HL-60 (cell line): ENCODE measurements around the gene FSD2.

Experiments
- DNase-seq, 2 experiments: peaks; one replicate each; pipeline ENCODE4 v3.0.0-alpha.2; 2010 to 2020; ENCODE audit warnings: low read depth in 1 of 2, low spot score in 1 of 2
- H3K27ac ChIP-seq: fragments of 250-450 bp; sonication (Bioruptor Pico); replicated peaks from 2 replicates; pipeline ENCODE4 v1.5.1; 2020; ENCODE audit warnings: mild to moderate bottlenecking, moderate library complexity
- H3K27me3 ChIP-seq: fragments of 250-450 bp; sonication (Bioruptor Pico); 2 replicates; pipeline ENCODE4 v1.5.1; 2021; ENCODE audit warnings: mild to moderate bottlenecking, moderate library complexity; ENCODE audit not compliant: insufficient read depth, poor library complexity, severe bottlenecking
- H3K4me3 ChIP-seq: replicated peaks from 2 replicates; pipeline ENCODE4 v1.5.1; 2011; ENCODE audit warnings: mild to moderate bottlenecking, control low read depth, low read length; ENCODE audit not compliant: insufficient read depth
- GABPA ChIP-seq: IDR thresholded peaks from 2 replicates; pipeline ENCODE4 v1.6.1; 2012; ENCODE audit warnings: low read depth
- POLR2AphosphoS5 ChIP-seq: IDR thresholded peaks from 2 replicates; pipeline ENCODE4 v1.6.1; 2012; ENCODE audit warnings: low read depth
- SPI1 ChIP-seq: IDR thresholded peaks from 2 replicates; pipeline ENCODE4 v1.6.1; 2012; ENCODE audit warnings: low read depth, mild to moderate bottlenecking, borderline replicate concordance
- TF ChIP-seq, protein P1 (sequence below): IDR thresholded peaks from 2 replicates; pipeline ENCODE4 v1.6.1; 2012; ENCODE audit warnings: low read depth; ENCODE audit not compliant: insufficient replicate concordance
- TF ChIP-seq, protein P2 (sequence below): IDR thresholded peaks from one replicate; pipeline ENCODE4 v1.5.1; 2011; ENCODE audit warnings: low read length, control low read depth, inconsistent platforms; ENCODE audit not compliant: insufficient read depth

The FSD2 gene

DNA sequence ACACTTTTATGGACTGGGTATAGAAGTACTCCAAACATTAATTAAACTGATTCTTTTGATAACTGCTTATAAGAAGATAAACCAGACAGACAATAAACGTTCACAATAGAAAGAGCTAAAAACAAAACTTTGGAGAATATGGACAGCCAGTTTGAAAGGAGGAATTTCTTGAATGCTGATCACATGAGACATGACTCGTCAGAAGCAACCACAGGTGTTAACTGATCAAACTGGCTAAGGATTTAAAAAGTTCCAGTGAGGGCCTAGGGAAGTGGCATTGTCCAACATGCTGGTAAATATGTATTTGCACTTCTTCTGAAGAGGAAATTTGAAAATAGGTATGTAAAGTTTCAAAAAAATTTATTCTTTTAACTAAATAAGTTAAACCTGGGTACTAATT is 66.8 kb downstream of the FSD2 start:
- no peak for DNase-seq
- TF ChIP-seq SPI1 (no peak), GABPA (no peak), POLR2AphosphoS5 (no peak)
- TF ChIP-seq, protein P1, sequence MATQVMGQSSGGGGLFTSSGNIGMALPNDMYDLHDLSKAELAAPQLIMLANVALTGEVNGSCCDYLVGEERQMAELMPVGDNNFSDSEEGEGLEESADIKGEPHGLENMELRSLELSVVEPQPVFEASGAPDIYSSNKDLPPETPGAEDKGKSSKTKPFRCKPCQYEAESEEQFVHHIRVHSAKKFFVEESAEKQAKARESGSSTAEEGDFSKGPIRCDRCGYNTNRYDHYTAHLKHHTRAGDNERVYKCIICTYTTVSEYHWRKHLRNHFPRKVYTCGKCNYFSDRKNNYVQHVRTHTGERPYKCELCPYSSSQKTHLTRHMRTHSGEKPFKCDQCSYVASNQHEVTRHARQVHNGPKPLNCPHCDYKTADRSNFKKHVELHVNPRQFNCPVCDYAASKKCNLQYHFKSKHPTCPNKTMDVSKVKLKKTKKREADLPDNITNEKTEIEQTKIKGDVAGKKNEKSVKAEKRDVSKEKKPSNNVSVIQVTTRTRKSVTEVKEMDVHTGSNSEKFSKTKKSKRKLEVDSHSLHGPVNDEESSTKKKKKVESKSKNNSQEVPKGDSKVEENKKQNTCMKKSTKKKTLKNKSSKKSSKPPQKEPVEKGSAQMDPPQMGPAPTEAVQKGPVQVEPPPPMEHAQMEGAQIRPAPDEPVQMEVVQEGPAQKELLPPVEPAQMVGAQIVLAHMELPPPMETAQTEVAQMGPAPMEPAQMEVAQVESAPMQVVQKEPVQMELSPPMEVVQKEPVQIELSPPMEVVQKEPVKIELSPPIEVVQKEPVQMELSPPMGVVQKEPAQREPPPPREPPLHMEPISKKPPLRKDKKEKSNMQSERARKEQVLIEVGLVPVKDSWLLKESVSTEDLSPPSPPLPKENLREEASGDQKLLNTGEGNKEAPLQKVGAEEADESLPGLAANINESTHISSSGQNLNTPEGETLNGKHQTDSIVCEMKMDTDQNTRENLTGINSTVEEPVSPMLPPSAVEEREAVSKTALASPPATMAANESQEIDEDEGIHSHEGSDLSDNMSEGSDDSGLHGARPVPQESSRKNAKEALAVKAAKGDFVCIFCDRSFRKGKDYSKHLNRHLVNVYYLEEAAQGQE, result no peak
- TF ChIP-seq, protein P2, sequence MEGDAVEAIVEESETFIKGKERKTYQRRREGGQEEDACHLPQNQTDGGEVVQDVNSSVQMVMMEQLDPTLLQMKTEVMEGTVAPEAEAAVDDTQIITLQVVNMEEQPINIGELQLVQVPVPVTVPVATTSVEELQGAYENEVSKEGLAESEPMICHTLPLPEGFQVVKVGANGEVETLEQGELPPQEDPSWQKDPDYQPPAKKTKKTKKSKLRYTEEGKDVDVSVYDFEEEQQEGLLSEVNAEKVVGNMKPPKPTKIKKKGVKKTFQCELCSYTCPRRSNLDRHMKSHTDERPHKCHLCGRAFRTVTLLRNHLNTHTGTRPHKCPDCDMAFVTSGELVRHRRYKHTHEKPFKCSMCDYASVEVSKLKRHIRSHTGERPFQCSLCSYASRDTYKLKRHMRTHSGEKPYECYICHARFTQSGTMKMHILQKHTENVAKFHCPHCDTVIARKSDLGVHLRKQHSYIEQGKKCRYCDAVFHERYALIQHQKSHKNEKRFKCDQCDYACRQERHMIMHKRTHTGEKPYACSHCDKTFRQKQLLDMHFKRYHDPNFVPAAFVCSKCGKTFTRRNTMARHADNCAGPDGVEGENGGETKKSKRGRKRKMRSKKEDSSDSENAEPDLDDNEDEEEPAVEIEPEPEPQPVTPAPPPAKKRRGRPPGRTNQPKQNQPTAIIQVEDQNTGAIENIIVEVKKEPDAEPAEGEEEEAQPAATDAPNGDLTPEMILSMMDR, result no peak
- H3K4me3 ChIP-seq, result no peak overlapping the region
- no peaks in the 10 kb centered on the region for H3K27me3 ChIP-seq
- H3K27ac ChIP-seq, result no peak overlapping the region

DNA sequence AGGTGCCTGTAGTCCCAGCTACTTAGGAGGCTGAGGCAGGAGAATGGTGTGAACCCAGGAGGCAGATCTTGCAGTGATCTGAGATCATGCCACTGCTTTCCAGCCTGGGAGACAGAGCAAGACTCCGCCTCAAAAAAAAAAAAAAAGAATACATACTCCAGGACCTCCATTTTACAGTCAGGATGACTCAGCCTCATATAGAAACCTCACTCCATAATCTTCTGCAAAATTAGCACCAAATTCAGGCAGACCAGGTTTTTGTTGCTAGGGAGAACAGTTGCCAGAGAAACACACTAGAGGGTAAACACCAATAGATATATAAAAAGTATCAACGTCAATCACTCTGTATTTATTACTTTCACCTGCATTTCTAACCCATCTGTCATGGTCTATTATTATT is 67.9 kb downstream of the FSD2 start:
- H3K27me3 ChIP-seq, result no peaks in the 10 kb centered on the region
- no peak overlapping the region for H3K27ac ChIP-seq
- no peak overlapping the region for H3K4me3 ChIP-seq
- no peak for DNase-seq
- TF ChIP-seq, protein P1, result no peak
- no peak for TF ChIP-seq POLR2AphosphoS5
- TF ChIP-seq, protein P2, result no peak
- TF ChIP-seq GABPA, result no peak
- no peak for TF ChIP-seq SPI1

DNA sequence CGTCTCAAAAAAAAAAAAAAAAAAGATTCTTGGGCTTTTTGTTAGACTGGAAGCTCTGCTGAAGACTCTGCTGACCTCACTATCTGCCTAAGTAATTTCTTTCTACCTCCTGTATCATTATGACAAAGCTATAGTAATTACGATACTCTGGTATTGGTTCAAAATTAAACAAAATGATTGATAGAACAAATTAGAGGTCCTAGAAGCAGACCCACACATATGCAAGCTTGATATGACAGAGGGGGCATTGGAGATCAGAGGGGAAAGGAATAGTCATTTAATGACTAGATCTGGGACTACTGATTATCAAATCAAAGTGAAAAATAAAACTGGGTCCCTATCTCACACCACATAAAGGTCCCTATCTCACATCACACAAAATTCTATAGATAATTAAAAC is 74.3 kb downstream of the FSD2 start:
- Histone ChIP-seq H3K4me3 (no peak overlapping the region), H3K27me3 (no peaks in the 10 kb centered on the region), H3K27ac (no peak overlapping the region)
- TF ChIP-seq POLR2AphosphoS5 (no peak), SPI1 (no peak), GABPA (no peak)
- TF ChIP-seq, protein P1, result no peak
- TF ChIP-seq, protein P2, result no peak
- DNase-seq, result no peak
